GM21367 (cell line): ENCODE measurements around the gene MAP4K2.

ENCODE experiments used
- ATAC-seq: cut with Tn5 transposase; IDR thresholded peaks from one replicate; pipeline ENCODE4 v1.9.1; 2021; ENCODE audit not compliant: unreplicated experiment

The MAP4K2 gene

DNA sequence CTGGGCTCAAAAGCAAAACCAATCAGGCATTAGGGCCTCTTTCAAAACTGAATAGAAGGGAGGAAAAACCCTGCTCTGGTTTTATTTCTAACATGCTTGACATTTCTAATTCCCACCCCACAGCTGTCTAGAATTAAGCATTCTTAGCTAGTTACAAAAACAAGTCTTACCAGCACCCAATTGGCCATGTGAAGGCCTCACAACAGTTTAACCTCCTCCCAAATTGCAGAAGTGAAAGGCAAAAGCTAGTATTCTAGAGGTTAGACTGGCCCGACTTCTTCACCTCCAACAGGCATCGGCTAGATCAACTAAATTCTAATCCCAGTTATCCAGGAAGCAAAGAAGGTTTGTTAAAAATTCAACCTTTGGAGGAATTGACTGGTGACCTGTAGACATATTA is 31.2 kb downstream of the MAP4K2 start:
- ATAC-seq: no peak

DNA sequence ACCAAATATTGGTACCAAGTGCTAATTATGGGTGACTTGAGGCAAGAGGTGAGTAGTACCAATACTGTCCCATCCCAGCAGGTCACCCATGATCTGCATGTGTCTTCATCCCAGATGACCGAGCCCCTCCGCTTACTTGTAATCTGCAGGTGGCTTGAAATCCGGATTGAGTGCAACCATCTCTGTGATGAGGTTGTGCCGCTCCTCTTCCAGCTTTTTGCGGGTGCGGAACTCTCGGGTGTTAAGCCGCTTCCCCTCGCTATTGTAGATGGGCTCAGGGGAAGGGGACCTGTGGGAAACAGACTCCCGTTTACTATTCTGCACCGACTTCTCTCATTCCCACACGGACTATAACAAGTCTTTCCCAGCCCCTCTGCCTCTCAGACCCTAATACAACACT is 32.9 kb downstream of the MAP4K2 start:
- no peak for ATAC-seq

DNA sequence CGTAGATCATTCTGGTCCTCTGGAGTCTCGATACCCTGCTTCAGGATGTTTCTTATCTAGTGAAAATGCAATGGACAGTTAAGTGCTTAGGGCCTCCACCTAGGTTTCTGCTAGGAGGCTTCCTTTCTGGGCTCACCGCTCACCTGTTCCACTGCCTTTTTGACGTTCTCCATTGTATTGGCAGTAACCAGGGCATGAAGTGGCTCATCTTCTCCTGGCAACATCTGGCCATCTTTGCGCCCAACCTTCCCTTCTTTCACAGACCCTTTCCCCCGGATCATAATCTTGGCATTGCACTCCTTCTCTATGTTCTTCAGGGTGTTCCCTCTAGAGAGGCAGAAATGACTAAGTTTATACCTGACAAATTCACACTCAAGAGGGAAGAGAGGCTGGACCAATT is 33.7 kb downstream of the MAP4K2 start:
- ATAC-seq: no peak

DNA sequence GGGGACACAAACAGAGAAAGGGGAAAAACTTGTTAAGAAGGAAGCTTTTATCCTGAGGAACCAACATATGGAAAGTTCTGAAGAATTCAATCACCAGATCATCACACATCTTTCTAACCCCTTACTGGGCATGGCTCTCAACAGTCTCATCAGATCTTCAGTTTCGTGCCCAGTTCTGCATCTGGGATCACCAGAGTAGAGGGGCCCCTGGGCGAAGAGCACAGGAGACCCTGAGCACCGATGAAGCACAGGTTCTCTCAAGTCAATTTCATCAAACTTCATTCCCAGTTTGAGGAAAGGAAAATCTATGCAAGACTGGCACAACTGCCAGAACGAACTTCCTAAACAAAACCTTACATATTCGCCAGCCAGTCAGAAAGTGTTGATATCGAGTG is 34.7 kb downstream of the MAP4K2 start:
- ATAC-seq: no peak

DNA sequence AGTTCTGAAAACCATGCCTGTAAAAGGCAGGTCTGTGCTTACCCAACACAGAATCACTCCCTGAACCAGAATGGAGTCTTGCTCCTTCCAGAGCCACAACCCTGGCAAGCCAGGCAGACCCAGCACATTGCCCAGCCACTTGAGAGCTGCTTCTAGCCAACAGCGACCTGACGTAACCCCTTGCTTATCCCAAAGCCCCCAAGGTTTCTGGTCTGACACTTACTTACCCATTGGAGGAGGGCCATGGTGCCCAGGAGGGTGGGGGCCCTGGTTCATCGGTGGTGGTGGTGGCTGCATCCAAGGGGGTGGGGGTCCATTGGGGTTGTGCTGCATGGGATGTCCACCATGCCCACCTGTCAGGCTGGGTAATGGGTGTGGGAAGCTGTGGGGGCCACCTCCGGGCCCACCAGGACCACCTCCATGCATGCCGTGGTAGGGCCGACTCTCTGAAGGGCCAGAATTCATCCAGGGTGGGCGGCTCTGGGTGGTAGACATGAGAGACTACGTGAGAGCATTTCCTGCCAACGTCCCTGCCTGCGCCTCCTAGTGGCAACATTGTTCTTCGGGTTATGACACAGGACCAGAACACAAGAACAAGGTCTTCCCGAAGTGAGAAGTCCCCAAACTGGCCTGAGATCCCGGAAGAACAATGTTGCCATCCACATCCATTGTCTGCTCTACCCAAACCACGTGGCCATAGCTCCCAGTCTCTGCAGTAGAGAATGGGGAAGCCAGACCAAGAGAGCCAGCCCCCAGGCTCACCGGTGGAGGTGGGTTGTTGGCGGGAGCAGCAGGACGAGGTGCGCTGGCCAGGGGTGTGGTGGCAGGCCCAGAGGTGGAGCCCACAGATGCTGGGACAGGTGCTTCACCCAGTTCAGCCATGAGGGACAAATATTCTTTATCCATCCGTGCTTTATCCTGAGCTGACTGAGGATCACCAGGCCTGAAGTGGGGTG is 35.4 kb downstream of the MAP4K2 start:
- ATAC-seq: no peak

DNA sequence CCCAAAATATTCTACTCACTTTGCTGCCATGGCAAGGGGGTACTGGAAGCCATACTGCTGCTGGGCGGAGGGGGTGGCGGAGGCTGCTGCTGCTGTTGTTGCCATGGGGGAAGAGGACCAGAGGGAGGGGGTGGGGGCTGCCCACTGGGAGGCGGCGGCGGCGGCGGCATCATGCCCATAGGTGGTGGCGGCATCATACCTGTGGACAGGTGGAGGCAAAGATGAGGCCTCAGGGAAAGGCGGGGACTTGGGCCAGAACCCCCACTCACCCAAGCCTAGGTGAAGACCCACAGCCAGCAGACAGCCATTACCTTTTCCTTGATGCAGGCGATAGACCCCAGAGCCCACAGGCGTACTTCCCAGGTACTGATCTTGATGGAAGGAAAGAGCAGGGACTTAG is 36.1 kb downstream of the MAP4K2 start:
- ATAC-seq: no peak

DNA sequence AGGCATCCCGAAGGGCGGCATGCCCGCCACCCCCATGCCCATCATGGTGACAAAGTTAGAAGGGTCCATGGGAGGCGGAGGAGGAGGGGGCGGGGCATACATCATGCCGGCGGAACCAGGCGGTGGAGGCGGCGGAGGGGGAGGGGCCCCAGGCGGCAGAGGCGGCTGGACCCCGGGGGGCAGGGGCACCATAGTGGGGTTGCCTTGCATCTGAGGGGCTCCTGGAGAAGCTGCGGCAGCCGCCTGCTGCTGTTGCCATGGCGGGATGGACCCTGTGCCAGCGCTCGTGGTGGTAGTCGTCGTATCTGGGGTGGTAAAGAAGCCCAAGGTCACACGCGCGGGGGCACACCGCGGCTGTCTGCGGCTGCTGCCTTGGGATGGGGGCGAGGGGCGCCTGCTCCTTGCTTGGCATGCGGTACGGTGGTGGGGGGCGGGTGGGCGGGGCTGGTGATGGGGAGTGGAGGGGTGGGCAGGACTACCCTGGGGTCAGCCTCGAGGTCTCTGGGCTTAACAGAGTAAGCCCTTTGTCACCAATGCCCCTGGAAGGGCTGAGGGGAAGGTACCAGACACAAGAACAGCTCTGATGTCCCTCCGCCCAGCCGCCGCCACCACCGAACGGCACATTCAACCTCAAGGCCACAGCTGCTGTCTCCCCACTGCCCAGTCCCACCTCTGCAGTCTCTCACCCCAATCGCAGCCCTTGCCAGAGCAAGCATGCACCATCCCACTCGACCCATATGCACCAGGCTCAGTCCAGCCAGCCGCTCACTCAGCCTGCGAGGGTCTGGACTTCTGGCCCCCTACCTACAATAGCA is 37.0 kb downstream of the MAP4K2 start:
- ATAC-seq: no peak

DNA sequence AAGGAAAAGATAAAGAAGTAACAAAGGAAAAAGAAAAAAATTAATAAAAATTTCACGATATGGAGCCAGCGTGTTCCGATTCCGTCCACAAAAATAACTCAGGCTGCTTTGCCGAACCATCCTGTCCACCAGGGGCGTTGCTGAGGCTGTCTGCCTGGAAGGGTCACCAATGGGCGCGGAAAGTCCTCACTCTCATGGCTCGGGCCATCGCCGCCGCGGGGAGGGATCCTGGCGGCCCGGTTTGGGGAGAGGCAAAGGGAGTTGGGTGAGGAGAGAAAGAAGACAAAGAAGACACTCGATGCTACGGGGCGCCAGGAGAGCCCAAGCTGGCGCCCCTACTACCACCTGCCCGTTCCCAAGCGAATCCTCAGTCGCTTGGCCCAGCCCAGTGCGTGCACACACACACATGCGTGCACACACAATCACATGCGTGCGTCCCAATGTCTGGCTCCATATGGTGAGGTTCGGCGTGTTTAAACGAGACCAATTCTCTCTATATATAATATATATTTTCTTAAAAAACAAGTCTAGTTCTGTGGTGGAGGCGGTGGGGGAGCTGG is 37.6 kb downstream of the MAP4K2 start:
- no peak for ATAC-seq

DNA sequence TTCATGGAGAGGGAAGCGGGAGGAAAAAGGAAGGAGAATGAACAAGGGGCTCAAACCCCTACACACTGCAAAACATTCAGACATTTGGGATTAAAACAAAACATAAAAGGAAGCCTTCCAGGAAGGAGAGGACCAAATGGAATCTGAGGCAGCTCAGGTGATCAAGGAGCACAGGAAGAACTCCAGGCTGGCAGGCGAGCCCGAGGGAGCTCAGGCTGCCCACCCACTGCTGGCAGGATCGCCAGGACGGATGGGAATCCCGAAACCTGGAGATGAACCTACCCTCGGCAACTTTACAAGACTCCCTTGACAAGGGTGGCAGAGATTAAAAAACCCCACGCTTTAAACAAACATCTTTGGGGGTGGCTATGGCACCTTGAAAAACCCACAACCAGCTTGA is 38.3 kb downstream of the MAP4K2 start:
- ATAC-seq: no peak

DNA sequence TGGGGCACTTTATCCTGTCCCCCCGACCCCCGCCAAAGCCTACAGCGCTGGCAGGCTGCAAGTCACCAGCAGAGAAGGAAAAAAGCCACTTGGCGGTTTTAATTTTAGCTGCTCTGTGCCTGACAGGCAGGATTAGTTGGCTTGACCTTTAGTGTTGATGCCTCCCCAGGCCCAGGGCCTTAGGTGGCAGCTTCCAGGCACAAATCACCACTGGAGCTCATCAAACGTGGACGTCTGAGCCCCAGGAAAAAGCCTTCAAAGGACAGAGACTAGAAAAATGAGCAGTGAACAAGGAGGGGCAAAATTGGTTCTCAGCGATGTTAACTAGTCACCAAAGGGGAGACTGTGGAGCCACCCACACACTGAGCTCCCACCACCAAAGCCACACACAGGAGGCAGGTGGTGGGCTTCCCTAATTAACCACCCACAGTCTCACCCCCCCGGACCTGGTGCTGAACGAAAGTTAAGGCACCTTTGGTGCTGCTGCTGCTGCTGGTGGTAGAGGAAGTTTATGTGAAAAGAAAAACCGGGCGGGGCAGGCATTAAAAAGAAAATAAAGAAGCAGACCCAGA is 38.9 kb downstream of the MAP4K2 start:
- no peak for ATAC-seq

DNA sequence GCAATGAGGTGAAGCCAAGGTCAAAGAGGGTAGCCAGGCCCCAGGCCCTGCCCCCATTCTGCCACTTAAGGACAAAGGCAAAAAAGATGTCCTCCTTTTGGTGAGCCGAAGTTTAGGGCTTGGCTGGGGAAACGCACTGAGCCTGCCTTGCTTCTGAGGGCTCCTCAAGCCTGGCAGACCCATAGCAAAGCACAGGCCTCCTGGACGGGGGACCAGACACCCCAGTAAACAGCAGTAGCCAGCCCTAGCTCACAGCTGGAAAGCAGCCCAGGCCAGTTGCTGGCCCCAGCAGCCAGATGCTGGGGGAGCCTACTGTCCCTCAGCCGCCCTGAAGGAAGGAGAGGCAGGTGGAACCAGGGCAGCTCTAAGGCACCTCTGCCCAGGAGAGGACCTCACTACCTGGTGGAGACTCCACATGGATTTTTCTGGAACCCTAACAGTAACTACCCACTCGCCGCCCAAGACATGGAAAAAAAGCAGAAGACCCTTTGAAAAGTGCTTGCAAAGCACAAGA is 39.4 kb downstream of the MAP4K2 start:
- no peak for ATAC-seq

DNA sequence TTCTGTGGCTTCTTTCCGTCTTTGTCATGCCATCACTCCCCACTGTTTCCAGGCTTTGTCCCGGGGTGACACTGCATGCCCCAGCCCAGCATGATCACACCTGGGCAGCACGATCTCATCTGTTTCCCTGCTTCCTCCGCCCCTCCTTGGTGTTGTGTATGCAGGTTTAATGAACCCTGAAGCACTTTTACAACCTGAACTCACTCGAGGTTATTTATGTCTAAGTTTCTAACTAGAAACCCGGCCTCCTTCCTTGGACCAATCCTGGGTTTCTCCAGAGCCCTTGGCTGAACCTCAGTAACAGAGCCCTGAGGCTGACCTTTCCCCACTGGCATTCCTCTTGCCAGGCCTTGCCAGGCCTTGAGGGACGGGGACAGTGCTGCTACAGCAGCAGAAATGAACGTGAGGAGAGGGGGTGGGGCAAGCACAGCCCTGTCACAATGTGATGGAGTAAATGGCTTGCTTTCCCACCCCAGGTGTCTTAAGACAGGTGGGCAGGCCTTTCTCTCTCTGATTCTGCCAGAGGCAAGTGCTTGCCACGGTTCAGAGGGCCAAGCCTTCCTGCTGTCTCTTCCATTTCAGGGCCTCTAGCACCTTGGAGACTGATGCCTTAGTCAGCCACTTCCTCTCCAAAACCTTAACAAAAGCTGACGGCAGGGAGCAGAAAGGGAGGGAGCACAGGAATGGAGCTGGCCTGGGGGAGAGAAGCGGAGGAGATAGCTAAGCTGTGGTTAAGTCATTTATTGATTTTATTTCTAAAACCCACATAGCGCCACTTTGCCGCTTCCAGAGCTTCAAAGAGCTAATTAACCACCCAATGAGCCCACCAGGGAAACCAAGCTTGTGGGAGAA is 40.1 kb downstream of the MAP4K2 start:
- no peak for ATAC-seq

DNA sequence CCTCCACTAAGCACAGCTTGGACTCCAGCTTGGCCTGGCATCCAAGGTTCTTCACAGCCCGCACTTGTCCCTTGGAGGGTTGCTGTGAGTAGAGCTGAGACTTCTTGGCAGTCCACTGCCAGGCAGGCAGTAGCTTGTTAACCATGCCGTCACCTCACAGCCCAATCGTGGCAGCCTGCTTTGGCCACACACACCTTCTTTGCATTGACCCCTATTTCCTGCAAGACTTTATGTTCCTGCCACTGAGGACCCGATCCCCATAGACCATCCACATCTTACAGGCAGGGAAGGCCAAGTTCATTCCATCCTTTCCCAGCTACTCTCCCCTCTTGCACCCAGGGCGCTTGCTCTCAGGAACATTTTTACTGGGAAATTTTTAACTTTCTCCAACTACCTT is 40.7 kb downstream of the MAP4K2 start:
- ATAC-seq: no peak

DNA sequence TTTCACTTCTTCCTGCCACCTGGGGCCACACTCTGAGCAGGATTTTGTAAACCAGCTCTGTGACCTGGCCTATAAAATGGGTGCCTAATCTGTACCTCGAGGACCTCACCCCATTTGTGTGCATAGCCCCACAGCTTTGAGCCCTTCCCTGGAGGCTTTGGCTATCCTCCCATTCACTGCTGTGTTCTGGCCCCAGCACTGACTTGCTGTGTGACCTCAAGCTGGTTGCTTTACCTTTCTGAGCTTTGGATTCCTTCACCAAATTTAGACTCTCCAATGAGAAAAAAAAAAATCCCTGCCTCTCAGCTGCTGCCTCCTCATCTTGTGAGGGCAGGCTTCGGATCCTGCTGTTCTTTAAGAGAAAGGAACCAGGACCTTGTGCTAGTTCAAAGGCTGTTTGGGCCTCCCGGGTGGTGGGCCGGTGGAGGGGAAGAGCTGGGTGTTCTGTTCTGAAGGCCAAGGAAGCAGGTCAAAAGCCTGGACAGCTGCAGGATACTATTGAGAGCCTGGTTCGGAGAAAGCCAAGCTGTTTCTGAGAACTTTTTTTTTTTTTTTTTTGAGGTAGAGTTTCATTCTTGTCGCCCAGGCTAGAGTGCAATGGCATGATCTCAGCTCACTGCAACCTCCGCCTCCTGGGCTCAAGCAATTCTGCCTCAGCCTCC is 42.1 kb downstream of the MAP4K2 start:
- no peak for ATAC-seq

DNA sequence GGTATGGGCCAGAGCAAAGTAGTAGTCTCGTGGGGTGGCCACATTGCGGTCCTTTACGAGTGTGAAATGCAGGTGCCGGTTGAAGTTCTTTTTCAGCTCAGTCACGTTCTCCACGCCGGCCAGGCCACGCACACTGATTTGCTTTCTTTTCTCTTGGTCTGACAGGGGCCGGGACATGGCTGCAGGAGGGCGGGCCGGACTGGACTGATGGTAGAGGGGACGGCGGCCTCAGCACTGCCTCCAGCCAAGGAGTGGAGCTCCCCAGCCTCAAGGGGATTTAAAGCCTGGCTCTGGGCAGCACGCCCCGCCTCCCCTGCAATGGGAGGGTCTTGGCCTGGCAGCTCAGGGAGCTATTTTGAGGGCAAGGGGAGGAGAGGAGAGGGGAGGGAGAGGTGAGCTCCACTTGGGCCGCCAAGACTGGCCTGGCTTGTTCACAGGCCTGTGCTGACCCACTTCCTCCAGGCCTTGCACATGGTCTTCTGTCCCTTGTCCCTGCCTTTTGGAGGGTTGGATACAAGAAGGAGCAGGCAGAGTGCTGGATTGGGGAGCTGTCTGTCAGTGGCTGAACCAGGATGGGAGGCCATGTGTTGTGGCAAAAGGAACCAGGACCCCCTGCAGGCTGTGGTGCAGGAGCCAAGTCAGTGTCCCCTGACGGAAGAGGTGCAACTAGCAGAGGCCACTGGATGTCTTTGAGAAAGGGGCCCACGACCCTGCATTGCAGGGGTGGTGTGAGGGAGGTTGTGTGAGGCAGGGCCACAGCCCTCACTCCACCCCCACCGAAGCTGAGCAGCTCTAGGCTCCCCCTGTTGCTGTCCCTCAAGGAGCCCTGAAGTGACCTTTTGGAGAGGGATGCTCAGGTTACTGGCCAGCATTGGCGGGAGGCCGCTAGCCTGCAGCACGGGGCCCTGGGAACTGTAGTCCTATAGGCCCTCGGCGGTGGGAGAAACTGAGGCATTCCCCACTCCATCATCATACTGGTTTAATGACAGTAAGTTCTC is 43.0 kb downstream of the MAP4K2 start, which contains the start of gene PYGM:
Gene PYGM (minus strand): TSS at position 253 of the 998 bp plus-strand sequence. CDS start 76 bp downstream, at position 177.
- no peak for ATAC-seq

DNA sequence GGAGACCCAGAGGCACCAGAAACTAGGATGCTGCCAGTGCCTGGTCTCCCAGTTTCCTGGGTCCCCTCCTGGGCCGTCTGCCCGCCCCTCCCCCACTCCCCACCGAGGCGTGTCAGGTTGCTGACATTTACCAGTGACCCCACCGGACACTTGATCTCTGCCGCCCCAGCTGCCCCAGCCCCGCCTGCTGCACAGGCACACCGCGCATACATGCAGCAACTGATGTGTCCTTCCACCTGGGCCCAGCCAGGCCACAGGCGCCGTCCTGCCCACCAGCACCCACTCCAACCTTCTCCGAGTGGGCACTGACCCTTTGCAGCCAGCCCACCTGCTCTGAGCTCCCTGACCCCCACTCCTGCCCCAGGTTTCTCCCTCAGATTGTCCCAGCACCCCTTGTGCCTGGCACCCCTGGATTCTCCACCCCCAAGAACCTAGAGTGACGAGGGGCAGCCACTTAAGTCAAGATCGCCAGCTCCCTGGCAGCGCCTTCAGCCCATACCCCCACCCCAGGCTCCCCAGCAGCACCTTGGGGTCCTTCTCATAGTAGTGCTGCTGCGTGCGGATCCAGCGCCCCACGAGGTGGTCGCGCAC is 43.8 kb downstream of the MAP4K2 start:
- ATAC-seq: no peak

DNA sequence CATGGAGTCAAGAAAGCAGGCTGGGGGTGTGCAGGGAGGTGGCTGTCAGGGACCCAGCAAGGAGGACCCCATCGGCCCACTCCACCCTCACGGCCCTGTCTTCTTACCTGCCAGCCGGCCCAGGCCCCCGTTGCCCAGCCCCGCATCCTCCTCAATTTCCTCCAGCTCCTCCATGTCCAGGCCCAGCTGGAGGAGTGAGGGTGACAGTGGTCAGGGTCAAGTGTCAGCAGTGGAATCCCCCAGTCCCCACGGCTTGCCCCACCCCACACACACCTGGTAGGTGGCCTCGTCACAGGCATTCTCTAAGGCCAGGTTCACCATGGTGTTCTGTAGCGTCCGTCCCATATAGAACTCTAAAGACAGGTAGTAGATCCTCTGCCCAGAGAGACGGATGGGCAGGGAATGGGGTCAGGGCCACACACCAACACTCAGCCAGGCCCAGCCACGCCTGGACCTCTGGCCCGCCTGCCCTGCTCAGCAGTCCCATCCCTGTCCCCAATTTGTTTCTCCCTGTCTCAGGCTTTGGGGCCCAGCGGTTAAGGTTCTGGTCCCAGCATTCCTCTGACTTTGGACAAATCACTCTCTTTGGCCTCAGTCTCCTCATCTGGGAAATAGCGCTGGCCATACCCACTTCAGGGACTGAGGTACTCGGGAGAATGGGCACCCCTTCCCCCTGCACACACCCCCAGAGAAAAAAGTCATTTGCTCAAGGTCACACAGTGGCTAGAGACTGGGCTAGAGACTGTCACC is 44.5 kb downstream of the MAP4K2 start:
- ATAC-seq: no peak
